PFSK-1 (cell line): Measurements from ENCODE around the gene MYH14.

ENCODE experiments used
- FOXP2 ChIP-seq: optimal IDR thresholded peaks from 2 replicates; pipeline ENCODE3; 2011; ENCODE audit warnings: borderline replicate concordance, control low read depth, inconsistent platforms; ENCODE audit not compliant: insufficient read depth; ENCODE audit errors: extremely low read length, extremely low read depth
- POLR2AphosphoS5 ChIP-seq: IDR thresholded peaks from 2 replicates; pipeline ENCODE4 v1.6.1; 2012; ENCODE audit warnings: low read depth, mild to moderate bottlenecking, control low read depth, low read length, moderate library complexity
- SIN3A ChIP-seq: IDR thresholded peaks from 2 replicates; pipeline ENCODE4 v1.6.1; 2012; ENCODE audit warnings: mild to moderate bottlenecking, low read length, moderate library complexity, borderline replicate concordance; ENCODE audit not compliant: insufficient read depth
- TAF1 ChIP-seq: IDR thresholded peaks from 2 replicates; pipeline ENCODE4 v1.6.1; 2012; ENCODE audit warnings: low read length, control low read depth, borderline replicate concordance; ENCODE audit not compliant: insufficient read depth
- TF ChIP-seq, protein P1 (sequence below), 2 experiments: IDR thresholded peaks; 2 replicates each; pipeline versions ENCODE4 v1.6.1 to v1.8.0; 2011 to 2012; ENCODE audit warnings: low read depth in 2 of 2, low read length in 2 of 2, control low read depth in 1 of 2, inconsistent platforms in 1 of 2, mild to moderate bottlenecking in 1 of 2, moderate library complexity in 1 of 2; ENCODE audit not compliant: insufficient read depth in 1 of 2

MYH14 gene

GRCh38 chr19:50221087-50221486, 17.7 kb downstream of the MYH14 start:
- TF ChIP-seq SIN3A = no peak
- no peak for TF ChIP-seq TAF1
- TF ChIP-seq POLR2AphosphoS5 = no peak
- no peak for TF ChIP-seq FOXP2
- TF ChIP-seq, protein P1, sequence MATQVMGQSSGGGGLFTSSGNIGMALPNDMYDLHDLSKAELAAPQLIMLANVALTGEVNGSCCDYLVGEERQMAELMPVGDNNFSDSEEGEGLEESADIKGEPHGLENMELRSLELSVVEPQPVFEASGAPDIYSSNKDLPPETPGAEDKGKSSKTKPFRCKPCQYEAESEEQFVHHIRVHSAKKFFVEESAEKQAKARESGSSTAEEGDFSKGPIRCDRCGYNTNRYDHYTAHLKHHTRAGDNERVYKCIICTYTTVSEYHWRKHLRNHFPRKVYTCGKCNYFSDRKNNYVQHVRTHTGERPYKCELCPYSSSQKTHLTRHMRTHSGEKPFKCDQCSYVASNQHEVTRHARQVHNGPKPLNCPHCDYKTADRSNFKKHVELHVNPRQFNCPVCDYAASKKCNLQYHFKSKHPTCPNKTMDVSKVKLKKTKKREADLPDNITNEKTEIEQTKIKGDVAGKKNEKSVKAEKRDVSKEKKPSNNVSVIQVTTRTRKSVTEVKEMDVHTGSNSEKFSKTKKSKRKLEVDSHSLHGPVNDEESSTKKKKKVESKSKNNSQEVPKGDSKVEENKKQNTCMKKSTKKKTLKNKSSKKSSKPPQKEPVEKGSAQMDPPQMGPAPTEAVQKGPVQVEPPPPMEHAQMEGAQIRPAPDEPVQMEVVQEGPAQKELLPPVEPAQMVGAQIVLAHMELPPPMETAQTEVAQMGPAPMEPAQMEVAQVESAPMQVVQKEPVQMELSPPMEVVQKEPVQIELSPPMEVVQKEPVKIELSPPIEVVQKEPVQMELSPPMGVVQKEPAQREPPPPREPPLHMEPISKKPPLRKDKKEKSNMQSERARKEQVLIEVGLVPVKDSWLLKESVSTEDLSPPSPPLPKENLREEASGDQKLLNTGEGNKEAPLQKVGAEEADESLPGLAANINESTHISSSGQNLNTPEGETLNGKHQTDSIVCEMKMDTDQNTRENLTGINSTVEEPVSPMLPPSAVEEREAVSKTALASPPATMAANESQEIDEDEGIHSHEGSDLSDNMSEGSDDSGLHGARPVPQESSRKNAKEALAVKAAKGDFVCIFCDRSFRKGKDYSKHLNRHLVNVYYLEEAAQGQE (IDR thresholded peaks at IDR 0.05; ENCODE audit: insufficient read depth in 1 of 2, low read depth in 2 of 2, low read length in 2 of 2) = no peak

DNA sequence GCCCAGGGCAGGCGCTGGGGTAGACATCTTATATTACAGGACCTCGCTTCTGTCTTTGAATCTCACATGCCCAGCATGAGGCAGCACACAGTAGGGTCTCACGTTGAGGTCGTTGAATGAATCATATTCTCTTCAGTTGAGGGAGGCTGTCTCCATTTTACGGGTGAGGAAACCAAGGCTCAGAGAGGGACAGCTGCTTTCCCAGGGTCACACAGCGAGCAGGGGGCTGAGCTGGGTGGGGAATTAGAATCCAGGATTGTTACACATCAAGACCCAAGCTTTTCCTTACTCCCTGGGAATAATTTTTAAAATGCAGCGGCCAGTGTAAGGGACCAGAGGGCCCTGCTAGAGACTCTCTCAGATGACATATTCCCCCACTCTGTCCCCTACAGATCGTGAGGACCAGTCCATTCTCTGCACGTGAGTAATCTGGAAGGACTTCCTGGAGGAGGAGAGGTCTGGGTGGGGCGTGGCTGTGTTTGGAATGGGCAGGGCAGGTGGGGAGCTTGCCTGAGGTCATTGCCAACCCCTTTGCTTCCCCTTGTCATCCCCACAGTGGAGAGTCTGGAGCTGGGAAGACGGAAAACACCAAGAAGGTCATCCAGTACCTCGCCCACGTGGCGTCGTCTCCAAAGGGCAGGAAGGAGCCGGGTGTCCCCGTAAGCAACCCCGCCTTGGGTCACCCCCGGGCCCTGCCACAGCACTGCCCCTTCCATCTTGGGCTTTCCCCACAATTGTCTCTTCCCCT, 19.4 kb downstream of the MYH14 start:
- TF ChIP-seq POLR2AphosphoS5 = no peak

- TF ChIP-seq POLR2AphosphoS5 (no peak), SIN3A (no peak), FOXP2 (no peak), TAF1 (no peak)
- TF ChIP-seq, protein P1 (IDR thresholded peaks at IDR 0.05; ENCODE audit: insufficient read depth in 1 of 2, low read depth in 2 of 2, low read length in 2 of 2) = no peak
Measured at GRCh38 chr19:50223439-50223716, 20.0 kb downstream of the MYH14 start.

DNA sequence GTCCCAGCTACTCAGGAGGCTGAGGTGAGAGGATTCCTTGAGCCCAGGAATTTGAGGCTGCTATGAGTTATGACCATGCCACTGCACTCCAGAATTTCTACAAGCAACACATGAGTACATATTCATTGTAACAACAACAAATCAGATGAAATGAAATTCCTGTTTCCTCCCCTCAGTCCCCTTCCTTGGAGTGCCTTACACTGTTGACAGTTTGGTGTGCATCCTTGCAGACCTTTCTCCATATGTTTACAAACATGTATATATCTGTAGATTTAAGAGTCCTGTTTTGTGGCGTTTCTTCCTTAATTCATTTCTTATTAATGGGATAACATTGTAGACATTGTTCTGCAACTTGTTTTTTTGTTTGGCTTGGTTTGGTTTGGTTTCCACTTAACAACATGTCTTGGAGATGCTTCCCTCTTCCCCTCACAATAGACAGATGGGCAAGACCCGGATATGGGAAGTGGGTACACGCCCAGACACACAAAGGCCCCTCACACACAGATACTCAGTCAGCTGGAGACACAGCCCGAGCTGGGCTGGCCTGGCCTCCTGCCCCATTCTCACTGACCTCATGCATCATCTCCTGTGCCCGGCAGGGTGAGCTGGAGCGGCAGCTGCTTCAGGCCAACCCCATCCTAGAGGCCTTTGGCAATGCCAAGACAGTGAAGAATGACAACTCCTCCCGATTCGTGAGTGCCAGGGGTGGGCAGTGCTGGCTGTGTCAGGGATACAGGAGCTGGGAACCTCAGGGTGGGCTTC, 21.7 kb downstream of the MYH14 start:
- TF ChIP-seq FOXP2 (no peak), SIN3A (no peak), TAF1 (no peak), POLR2AphosphoS5 (no peak)
- TF ChIP-seq, protein P1 (IDR thresholded peaks at IDR 0.05; ENCODE audit: insufficient read depth in 1 of 2, low read depth in 2 of 2, low read length in 2 of 2) = no peak

DNA sequence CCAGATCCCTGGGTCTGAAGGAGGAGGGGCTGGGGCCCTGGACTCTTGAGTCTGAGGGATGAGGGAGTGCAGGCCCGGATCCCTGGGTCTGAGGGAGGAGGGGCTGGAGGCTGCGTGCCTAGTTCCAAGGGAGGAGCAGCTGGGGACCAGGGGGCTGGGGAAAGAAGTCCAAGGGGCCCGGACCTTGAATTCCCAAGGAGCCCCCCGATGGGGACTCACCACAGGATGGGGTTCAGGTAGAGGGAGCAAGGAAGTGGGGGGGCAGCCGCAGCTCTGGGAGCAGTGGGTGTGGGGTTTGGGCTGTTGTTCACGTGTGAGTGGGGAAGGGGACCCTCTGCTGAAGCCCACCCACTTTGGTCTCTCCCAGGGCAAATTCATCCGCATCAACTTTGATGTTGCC, 23.1 kb downstream of the MYH14 start:
- TF ChIP-seq POLR2AphosphoS5 (no peak), FOXP2 (no peak), TAF1 (no peak), SIN3A (no peak)
- TF ChIP-seq, protein P1 (IDR thresholded peaks at IDR 0.05; ENCODE audit: insufficient read depth in 1 of 2, low read depth in 2 of 2, low read length in 2 of 2) = no peak
